Measurements from ENCODE around the gene ACP3.
A peak's percentile ranks its signal among the peaks of the same experiment; 100 is the strongest.
"Not testable (repeated sequence)": the region's sequence is repeated elsewhere in the genome, so short reads cannot be mapped to it uniquely, and the experiment has no call there.

Gene ACP3

DNA sequence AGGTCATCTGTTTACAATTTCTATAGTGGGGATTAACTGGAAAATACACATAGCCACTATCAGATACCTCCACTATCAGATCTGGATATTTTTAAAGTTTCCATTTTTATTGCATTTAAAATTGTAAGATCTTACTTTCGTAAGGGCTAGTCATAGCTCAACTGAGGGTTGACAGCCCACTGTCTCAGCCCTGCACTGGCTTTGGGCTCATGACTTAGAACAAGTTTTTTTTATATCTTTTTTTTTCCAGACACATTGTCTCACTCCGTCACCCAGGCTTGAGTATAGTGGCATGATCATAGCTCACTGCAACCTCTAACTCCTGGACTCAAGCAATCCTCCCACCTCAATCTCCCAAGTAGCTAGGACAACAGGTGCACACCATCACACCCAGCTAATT is 51.3 kb downstream of the ACP3 start:
- DNase-seq (ENCODE audit: low spot score) = no peak

DNA sequence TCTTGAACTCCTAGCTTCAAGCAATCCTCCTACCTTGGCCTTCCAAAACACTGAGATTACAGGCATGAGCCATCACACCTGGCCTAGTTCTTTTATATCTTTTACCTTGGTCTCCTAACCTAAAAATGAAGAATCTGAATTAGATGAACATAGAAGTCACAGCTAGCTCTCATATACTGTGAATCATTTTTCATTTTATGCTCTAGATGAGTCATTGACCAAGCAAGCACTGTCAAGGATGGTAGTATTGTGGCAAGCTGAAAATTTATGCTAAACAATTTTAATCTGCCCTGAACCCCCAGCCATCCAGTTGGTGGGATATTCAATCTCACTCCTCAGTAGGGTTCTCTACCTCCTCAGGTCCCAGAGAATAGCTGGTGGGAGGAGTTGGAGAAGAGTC is 51.8 kb downstream of the ACP3 start:
- no peak for DNase-seq (ENCODE audit: low spot score)

DNA sequence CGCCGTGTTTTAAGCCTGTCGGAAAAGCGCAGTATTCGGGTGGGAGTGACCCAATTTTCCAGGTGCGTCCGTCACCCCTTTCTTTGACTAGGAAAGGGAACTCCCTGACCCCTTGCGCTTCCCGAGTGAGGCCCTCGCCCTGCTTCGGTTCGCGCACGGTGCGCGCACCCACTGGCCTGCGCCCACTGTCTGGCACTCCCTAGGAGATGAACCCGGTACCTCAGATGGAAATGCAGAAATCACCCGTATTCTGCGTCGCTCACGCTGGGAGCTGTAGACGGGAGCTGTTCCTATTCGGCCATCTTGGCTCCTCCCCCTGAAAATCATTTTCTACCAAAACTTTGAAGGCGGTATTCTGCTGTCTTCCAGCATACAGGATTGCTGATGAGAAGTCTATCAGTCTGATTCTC is 59.7 kb downstream of the ACP3 start:
- not testable (repeated sequence) for DNase-seq (ENCODE audit: low spot score)

DNA sequence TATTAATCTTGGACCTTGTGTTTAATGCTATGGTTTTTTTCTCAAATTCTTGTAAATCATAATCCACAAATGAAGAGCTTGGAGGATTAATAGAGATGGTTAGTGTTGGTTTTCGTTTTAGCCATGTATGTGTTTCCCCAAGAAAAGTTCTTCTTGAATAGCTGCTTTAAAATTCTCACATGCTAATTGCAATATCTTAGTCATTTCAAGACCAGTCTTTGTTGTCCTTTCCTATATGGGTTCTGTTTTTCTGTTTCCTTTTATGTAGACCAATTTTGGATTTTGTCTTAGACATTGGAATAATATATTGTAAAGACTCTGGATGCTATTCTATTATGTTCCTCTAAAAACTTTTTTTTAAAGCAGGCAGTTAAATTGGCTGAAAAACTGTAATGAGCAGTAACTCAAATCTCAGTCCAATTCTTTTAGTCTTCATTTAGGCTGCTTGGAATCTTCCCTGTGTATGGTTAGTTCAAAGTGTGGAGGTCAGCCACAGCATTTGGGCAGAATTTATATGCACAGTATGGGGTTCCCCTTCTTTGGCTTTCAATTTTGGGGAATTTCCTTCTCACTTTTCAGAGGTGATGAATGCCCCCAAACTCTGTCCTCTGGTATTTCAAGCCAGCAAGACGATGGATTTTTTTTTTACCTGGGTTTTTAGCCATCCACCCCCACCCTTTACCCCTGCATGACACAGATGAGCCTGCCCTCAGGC is 61.0 kb downstream of the ACP3 start:
- no peak for DNase-seq (ENCODE audit: low spot score)

DNA sequence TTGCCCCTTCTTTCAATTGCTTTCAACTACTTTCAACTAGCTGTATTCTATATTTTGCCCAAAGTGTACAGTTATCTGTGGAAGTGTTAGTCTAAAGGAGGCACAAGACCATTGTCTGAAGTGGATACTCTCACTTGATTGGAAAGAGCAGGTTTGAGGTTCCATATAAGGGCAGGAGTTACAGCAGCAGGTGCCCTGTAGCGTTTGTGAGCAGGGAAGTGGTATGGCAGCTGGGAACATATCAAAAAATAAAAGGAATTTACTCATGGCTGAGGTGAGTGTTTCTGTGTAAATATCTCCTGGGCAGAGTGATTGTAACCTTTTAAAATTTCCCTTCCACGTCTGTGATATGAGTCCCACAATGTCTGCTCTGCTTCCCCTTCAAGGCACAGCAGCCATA is 61.6 kb downstream of the ACP3 start:
- no peak for DNase-seq (ENCODE audit: low spot score)

DNA sequence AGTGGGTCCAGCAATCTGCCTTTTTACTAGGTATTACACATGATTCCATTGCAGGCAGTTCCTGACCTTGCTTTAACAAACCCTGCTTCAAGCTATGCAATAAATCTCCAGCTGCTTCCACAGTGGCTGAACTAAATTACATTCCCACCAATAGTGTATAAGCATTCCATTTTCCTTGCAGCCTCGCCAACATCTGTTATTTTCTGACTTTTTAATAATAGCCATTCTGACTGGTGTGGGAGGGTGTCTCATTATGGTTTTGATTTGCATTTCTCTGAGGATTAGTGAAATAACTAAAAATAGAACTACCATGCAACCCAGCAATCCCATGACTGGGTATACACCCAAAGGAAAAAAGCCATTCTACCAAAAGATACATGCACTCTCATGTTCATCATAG is 63.7 kb downstream of the ACP3 start:
- DNase-seq (ENCODE audit: low spot score) = no peak

DNA sequence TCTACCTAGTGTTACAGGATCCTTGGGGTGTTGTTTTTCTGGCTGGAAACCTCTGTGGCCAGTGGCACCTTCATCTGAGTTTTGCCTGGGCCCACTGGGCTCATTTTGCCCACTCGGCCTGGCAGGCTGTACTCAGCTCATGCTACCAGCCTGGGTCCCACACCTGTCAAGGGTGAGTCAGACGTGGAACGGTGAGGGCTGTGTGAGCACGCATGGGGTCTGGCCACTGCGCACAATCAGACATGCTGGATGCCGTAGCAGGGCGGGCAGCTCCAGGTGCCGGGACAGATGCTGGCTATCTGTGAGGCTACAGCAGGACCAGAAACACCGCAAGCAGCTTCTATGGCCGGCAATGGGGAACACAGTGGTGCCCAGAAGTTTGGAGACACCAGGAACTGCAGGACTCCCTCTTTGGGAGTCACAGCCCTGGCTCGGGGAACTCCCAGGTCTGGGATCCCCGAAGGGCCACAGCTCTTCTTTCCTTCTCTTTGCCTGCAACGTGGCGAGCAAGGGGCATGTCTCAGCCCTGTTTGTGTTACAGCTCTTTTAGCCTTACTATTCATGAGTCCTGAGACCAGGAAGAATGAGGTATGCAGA is 64.2 kb downstream of the ACP3 start:
- DNase-seq (ENCODE audit: low spot score) = no peak

DNA sequence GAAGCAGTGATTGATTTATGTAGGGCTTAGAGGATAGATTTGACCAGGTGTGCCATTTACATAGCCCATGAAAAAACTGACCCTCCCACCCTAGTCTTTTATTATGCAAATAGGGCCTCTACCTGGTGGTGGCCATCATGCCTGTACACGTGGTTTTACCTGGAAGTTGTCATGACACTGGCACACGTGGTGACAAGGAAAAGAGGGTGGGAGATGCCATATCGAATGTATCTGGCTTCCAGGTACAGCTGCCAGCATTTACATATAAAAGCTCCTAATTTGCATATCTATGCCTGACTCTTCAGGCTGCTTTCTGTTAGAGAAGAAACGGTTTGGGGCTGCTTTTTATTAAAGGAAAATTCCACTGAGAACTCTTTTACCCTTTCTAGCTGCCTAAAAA is 65.1 kb downstream of the ACP3 start:
- DNase-seq (ENCODE audit: low spot score) = no peak

DNA sequence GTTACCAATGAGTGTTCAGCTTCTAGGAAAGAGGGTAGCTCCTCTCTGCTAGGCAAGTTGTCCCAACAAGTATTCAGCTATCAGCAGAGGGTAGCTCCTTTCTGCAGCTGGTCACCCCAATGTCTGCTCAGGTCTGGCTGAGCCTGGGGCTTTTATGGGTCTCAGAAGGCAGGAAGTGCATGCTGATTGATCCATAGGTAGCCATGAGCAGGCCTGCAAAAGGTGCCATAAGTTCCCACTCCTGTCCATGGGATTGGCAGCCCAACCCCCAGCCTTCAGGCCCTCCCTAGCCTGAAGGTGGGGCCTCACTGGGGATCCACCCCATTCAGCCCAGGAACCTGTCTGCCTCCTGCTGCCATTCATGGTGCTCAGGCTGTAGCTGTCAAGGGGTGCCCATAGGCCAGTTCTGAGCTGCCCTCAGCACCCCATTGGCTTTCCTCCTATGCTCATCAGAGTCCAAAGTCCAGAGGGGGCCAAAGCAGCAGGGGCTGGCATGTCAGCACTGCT is 65.5 kb downstream of the ACP3 start:
- DNase-seq (ENCODE audit: low spot score) = no peak

DNA sequence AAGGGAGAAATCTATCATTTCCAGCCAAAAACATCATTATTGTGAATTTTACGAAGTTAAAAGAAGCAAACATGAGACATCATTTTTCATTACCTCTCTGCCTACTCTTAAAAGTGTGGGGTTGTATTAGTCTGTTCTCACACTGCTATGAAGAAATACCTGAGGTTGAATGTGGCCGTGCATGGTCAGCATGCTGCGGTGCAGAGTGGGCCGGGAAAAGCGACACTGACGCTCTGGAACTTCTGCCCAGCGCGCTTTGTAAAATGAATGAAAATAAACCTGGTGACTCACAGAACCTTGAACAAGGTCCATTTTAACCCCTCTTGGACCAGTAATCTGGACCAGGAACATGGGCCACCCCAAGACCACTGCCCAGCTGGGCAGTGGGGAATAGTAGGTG is 69.1 kb downstream of the ACP3 start:
- DNase-seq (ENCODE audit: low spot score) = no peak

DNA sequence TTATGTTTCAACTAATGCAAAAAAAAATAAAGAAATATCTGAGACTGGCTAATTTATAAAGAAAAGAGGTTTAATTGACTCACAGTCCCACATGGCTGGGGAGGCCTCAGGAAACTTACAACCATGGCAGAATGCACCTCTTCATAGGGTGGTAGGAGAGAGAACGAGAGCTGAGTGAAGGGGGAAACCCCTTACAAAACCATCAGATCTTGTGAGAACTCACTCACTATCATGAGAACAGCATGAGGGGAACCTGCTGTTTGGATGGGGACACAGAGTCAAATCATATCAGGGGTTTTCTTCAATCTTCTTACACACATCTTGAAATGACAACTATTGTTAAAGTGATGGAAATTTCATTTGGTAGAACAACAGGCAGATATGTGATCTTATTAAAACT is 75.5 kb downstream of the ACP3 start:
- DNase-seq (ENCODE audit: low spot score) = not testable (repeated sequence)

DNA sequence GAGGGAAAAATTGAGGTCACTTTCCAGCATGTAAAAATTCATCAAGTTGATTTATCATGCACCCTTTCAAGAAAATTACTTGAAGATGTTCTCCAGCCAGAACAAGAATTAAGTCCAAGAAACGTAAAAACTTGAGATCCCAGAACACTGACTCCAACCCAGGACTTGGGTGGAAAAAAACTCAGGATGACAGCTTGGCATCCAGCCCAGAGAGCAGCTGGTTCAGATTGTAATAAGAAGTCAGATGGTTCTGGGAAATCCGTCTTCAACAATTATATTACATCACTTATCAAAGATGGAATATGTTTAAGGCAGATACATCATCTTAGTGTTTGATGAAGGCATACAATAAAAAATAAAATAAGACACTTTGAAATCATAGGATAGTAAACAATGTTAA is 77.1 kb downstream of the ACP3 start:
- DNase-seq (ENCODE audit: low spot score) = no peak

DNA sequence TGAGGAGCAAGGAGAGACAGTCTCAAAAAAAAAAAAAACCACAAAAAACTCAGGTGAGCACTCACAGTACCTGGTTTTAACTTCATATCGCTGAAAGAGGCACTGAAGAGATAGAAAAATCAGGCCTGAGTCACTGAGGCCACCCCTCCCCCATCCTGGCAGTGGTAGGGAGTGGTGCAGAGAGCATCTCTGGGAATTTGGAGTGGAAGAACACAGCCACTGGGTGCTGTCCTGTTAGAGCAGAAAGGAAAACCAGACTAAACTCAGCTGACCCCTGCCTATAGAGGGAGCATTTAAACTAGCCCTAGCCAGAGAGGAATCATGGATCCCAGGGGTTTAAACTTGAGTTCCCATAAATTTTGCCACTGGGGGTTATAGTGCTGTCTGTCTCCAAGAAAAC is 77.9 kb downstream of the ACP3 start:
- no peak for DNase-seq (ENCODE audit: low spot score)

DNA sequence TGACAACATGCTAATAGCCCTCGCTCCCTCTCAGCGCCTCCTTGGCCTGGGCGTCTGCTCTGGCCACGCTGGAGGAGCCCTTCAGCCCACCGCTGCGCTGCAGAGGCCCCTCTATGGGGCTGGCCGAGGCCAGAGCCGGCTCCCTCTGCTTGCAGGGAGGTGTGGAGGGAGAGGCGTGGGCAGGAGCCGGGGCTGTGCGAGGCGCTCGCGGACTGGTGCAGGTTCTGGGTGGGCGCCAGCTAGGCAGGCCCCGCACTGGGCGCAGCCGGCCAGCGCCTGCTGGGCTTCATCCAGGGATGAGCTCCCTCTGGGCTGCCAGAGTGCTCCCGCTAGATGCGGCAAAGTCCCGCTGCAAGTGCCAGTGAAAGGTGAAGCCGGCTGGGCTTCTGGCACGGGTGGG is 79.0 kb downstream of the ACP3 start:
- DNase-seq (ENCODE audit: low spot score) = no peak

DNA sequence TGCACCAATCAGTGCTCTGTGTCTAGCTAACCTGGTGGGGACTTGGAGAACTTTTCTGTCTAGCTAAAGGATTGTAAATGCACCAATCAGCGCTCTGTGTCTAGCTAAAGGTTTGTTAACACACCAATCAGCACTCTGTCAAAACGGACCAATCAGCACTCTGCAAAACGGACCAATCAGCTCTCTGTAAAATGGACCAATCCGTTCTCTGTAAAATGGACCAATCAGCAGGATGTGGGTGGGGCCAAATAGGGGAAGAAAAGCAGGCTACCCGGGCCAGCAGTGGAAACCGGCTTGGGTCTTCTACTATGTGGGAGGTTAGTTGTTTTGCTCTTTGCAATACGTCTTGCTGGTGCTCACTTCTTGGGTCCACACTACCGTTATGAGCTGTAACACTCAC is 79.6 kb downstream of the ACP3 start:
- DNase-seq (ENCODE audit: low spot score) = not testable (repeated sequence)

DNA sequence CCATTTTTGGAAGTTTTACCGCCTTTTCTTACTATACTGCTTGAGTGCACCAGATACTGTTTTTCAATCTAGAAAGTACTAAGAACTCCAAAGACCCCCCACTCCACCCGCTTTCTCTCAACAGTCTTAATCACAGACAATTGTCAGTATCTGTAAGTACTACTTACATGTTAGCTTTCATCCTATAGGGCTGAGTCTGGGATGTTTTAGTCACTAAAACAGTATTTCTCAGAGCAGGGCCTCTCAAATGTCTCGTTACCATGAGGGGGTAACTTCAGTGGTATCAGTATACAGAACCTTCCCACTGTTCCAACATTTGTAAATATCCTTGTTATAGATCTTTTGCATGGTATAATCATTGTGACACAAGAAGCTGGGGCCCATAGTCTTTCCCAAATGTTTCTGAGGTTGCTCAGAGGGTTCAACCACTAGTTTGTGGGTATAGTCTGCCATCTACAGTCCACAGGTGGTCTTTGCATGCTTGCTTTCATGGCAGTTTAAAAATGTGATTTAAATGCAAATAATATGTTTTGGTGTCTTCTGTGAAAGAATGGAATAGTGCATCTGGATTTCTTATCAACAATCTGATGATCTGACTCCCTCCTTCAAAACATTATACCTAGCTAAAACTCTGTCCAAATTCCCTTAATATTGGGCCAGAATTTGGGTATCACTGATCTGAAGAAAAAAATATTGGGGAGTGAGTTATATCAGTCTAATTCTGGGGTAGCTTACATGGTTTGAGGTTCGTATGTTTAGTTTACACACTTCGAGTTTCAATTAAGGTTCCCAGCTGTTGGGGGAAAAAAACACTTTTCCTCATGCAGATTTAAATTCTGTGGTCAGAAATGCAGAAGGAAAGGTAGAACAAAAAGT is 82.1 kb downstream of the ACP3 start:
- peak; percentile 29 for DNase-seq (ENCODE audit: low spot score)

DNA sequence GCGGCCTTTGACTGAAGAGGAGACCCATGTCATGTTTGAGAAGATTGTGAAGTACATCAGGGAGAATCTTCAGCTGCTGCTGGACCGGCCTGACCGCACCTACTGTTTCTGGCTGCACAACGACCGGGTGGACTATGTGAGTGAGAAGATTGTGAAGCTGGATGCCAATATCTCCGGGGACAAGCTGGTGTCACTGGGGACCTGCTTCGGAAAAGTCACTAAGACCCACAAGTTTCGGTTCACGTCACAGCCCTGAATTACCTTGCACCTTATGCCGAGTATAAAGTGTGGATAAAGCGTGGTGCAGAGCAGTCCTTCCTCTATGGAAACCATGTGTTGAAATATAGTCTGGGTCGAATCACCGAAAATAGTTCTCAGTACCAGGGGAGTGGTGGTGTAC is 84.0 kb downstream of the ACP3 start:
- DNase-seq (ENCODE audit: low spot score) = no peak

DNA sequence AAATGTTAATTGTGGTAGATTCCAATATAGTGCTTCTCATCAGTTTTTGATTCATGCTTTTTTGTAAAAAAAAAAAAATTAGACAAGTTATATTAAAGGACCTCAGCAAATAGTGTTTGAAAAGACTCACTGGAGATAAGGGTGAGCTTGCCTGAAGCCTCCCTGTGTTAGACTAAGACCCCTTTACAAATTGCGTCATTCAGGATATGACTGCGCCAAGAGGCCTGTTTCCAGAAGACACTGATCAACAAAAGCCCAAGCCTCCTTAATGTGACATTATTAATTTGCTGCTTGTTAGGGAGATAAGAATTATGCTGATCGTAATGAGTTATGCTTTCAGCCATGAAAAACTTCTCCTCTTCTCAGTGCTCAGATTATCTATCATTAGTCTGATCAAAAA is 87.1 kb downstream of the ACP3 start:
- DNase-seq (ENCODE audit: low spot score) = no peak

DNA sequence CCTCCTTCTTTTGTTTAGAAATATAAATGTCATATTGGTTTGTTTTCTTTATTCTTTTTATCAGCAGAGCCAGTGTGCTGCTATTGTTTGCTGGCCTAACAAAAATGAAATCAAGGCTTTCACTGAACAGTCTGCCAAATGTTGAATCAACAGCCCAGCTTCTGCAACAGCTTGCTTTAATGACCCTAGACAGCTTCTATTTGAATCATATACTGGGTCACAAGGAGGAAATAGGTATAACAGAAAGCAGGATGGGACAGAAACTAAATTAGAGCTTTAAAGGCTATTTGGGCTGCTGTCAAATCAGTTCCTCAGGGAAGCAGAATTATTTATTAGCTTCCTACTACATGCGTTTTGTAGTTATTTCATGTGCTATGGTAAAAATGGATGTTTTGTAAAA is 88.0 kb downstream of the ACP3 start:
- DNase-seq (ENCODE audit: low spot score) = no peak

DNA sequence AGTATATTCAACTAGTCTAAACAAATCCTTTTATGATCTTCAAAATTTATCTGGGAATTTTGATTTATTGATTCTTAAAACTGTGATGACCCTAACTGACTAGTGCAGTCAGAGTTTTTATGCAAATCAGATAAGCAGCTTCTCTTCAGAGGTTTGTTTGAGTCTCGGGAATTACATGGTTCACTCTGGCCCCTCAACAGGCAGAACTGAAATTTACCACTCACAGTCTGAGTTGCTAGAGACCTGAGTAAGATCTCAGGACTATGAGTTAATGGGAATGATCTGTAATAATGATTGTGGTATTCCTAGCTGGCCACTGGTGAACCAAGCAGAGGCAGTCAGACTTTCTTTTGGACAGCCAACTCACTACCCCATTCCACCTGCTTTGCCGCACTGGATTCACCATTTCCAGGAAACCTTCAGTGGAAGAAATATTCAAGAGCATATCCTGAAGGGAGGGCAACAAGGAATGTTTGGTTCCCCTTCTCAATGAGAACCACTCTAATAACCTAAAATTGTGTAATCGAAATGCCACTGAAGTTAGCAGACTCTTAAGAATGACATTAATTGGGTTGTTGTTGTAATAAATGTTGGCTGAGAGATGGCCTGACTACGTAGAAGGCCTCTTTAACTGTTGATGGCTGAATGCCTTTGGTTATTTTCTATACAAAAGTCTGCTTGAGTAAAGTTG is 88.5 kb downstream of the ACP3 start:
- DNase-seq (ENCODE audit: low spot score) = no peak

DNA sequence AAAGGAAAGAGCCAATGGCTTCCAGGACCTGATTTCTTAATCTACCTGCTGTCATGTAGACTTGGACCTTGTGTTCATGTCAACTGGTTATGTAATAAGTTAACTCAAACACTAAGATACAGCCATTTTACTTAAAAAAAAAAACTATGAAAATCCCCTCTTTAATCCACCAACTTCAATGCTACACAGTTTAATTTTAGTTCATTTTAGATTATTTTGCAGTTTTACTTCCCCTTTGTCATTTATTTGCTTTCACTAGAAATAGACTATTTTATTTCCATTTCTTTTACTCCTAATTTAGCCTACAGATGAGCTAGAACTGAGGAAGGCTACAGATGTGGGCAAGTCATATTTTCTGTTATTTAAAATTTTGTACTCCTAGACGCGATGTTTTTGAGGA is 89.4 kb downstream of the ACP3 start:
- no peak for DNase-seq (ENCODE audit: low spot score)

DNA sequence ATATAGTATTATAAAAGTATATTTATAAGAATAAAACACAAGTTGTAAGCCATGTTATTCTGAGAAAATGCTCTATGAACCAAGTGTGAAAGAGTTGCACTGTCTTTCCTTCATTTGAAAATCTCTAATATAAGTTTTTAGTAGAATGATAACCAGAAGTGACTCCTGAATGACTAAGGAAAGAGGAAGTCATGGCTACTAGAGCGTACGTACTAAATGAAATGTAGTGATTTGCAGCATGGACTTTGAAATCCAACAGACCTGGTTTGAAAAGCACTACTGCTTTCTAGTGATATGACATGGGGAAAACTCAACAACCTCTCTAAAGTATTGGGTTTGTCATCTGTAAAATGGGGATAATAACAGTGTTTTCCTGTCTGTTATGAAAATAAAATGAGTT is 89.8 kb downstream of the ACP3 start:
- no peak for DNase-seq (ENCODE audit: low spot score)

All from CD4-positive, alpha-beta T cell treated with Interleukin-15 for 4 hours (primary cell).